ENCODE measurements around the gene ARPC2.
A peak's percentile ranks its signal among the peaks of the same experiment; 100 is the strongest.

The ARPC2 gene

GRCh38 chr2:218253232-218253625, 36.2 kb downstream of the ARPC2 start:
- DNase-seq (ENCODE audit: low read depth in 2 of 2), result no peak

DNA sequence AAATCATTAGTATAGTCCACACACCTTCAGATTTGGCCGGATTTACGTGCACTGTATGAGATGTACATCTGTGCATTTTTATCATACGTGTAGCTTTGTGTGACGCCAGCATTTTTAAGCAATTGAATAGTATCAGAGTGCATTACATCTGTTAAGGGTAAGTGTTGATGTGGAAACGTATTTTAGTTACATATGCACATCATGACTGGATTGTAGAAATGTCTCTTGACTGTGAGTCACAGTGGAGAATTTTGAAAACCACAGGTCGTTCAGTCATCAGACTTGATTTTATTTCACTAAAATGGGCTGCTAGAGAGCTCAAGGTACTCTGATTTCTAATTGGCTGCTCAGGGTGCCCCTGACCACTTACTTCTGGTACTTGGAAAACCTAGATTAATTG, 38.5 kb downstream of the ARPC2 start:
- DNase-seq (ENCODE audit: low read depth in 2 of 2), result no peak

- DNase-seq (ENCODE audit: low read depth in 2 of 2), result no peak
Observed at GRCh38 chr2:218256612-218257350, 39.8 kb downstream of the ARPC2 start.

DNA sequence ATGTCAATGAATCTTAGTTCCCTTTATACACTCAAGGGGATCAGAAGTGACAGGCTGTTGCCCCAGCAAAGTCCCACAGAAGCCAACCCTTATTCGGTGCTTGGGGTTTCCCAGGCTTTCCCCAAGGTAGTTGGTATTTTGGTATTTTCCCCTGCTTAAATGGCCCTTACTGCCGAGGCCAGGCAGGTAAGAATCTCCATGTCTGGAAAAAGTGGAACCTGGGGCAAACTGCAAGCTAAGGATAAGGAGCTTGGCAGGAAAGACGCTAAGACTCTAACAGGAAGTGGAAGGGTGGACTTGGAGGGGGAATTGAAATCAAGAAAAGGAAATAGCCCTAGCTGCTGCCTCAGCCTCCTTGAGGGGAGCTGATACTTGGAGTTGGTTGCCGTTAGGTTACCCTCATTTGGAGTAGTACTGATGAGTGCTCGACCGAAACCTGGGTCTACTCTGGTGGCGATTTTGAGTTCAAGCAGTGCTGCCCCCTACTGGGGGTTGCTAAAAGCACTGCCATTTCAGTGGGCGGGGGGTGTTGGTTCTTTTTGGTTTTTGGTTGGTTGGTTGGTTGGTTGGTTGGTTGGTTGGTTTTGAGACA, 40.5 kb downstream of the ARPC2 start:
- peak; percentile 54 to 58 for DNase-seq (ENCODE audit: low read depth in 2 of 2)

DNA sequence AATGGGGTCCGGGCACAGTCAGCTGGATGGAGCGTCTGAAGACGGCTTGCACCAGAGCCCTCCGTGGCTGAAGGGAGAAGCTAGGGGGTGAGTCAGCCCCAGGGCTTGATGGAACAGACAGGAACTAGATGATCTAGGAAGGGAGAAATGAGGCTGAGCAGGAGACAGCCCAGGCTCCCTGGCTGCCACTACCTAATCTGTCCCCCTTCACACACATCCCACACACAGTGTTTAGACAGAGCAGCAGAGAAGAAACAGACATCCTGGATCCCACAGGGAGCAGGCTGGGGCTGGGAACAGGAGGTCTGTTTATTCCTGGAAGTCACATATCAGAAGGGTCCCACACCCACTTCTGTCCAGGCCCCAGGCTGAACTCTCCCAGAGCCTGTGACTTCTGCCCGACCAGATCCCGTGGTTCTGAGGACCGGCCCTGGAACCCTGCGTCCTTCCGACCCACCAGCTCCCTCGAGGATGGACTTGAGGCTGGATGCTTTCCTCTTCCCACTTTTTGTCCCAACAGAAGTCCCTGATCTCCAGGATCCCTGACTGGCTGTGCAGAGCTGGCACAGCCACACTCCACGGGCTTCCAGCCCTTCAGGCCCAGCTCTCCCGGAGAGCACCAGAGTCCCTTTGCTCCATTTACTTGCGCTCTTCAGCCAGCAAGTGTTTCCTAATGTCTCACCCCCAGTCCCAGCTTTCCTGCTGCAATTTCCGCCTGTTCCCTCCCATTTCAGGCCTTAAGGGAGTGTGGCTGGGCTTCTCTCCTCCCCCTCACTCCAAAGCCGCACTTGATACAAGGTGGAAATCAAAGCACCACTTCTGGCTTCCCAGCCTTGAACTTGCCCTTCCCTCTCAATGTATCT, 42.3 kb downstream of the ARPC2 start:
- no peak for DNase-seq (ENCODE audit: low read depth in 2 of 2)

DNA sequence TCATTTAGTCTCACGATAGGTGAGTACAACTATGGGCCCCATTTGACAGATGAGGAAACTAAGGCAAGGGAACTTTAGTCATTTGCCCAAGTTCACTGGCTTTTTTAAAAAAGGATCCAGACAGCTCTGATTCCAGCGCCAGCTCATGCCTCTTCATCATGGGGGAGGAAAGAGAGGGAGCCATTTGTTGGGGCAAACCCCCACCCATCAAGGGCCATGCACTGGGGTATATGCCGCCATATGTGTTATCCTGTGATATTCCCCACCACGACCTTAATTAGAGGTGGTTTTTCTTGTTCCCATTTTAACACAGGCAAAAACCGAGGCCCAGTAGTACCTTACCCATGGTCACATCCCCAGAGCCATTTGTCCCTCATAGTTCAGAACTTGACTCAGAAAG, 43.2 kb downstream of the ARPC2 start:
- DNase-seq (ENCODE audit: low read depth in 2 of 2), result no peak

GRCh38 chr2:218260742-218261422, 43.9 kb downstream of the ARPC2 start, which contains the start of gene GPBAR1:
GPBAR1 (plus strand) TSS chr2:218261015; CDS start chr2:218262725, 1,710 bp downstream.
- no peak for DNase-seq (ENCODE audit: low read depth in 2 of 2)

DNA sequence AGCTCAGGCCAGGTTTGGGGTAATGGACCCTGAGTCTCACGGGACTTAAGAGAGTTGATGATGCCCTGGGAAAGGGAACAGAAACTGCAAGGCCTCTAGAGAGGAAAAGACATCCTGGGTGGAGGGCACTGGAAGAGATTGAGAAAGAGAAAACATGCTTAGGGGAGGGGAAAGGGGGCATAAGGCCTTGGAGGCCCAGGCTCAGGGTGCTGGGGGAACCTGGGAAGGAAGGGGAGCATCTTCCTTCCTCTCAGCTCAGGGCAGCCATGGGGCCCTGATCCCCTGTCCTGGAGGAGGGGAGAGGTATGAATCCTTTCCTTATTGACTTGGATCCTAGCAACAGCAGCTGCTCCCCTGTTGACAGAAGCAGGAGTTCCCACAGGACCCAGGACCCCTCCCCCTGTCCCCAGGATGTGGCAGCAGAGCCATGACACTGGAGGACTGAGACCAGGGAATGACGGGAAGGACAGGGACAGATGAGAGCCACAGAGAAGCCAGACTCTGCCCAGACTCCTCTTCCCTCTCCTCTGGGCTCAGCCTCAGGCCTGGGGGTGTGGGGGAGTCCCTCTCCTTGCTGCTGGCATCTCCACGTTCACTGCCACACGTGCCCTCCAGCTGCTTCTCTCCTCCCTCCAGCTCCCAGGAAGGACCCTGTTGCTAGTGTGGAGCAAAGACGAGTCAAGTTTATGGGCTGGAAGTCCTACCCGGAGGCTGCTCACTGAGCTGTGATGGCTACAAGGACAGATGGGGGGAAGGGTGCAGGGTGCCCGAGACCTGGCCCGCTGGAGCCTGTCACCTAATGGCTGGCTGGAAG, 44.6 kb downstream of the ARPC2 start:
- no peak for DNase-seq (ENCODE audit: low read depth in 2 of 2)

GRCh38 chr2:218262237-218262600, 45.2 kb downstream of the ARPC2 start:
- DNase-seq (ENCODE audit: low read depth in 2 of 2), result no peak

DNA sequence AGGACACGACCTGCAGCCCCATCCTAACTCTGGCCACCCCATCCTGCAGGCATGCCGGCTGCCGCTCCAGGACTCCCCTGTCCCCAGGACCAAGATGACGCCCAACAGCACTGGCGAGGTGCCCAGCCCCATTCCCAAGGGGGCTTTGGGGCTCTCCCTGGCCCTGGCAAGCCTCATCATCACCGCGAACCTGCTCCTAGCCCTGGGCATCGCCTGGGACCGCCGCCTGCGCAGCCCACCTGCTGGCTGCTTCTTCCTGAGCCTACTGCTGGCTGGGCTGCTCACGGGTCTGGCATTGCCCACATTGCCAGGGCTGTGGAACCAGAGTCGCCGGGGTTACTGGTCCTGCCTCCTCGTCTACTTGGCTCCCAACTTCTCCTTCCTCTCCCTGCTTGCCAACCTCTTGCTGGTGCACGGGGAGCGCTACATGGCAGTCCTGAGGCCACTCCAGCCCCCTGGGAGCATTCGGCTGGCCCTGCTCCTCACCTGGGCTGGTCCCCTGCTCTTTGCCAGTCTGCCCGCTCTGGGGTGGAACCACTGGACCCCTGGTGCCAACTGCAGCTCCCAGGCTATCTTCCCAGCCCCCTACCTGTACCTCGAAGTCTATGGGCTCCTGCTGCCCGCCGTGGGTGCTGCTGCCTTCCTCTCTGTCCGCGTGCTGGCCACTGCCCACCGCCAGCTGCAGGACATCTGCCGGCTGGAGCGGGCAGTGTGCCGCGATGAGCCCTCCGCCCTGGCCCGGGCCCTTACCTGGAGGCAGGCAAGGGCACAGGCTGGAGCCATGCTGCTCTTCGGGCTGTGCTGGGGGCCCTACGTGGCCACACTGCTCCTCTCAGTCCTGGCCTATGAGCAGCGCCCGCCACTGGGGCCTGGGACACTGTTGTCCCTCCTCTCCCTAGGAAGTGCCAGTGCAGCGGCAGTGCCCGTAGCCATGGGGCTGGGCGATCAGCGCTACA, 45.9 kb downstream of the ARPC2 start:
- no peak for DNase-seq (ENCODE audit: low read depth in 2 of 2)

GRCh38 chr2:218263817-218264641, 47.0 kb downstream of the ARPC2 start:
- DNase-seq (ENCODE audit: low read depth in 2 of 2), result no peak

DNA sequence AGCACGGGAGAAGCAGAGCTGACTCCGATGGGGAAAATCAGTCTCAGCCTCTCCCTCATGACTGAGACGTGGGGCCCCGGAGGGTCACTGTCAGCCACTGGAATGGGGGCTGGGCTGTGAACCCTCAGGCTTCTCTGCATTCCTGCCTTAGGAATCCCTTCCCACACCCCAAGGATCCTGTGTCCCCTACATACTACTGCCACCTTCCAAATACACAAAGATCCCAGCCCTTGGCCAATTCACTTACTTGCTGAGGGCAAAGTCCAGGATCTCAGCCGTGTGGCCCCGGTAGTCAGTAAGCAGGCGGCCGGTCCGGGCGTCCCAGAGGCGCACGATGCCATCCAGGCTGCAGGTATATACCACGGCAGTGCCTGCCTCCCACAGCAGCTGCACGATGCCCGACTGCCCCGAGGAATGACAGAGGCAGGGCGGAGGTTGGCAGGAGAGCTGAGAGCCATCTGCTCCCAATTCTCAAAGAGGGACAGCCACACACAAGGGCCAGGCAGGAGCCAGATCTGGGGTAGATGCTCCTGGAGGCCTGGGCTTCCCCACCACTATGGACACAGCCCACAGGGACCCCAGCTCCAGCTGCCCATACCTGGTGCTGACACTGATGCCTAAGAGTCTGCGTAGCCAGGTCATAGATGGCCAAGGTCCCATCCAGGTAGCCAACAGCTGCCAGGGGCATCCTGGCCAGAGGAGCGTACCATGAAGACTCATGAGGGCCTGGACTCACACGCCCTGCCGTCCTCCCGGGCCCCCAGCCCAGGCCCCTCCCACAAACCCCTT, 48.0 kb downstream of the ARPC2 start:
- no peak for DNase-seq (ENCODE audit: low read depth in 2 of 2)

GRCh38 chr2:218265626-218266025, 48.6 kb downstream of the ARPC2 start:
- DNase-seq (ENCODE audit: low read depth in 2 of 2), result no peak

DNA sequence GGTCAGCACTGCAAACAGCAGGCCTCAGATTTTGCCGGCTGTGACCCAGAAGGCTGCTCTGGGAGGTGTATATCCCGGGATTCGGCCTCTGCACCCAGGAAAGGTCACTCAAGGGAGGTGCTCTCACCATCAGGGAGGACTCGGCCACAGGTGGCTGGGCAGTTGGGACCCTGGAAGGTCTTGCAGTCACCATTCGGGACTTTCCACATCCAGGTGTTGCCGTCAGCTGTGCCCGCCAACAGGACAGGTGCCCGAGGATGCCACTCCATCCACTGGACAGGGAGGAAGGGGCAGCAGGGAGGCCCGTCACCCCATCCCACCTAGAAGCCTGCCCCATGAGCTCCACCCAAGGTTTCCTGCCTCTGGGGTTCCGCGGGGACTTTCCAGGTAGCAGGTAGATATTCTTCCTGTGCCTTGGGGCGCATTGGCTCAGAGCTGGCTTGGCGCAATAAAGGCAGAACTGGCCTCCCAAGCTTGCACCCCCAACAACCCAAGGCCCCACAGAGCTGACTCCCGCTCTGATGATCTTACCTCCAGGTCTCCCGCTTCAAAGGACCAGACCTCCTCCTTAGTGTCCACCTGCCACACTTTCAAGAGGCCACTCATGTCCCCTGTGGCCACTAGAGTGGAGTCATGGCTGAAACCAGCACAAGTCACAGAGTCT, 49.5 kb downstream of the ARPC2 start:
- no peak for DNase-seq (ENCODE audit: low read depth in 2 of 2)

- no peak for DNase-seq (ENCODE audit: low read depth in 2 of 2)
Observed at GRCh38 chr2:218267259-218267658, 50.3 kb downstream of the ARPC2 start.

GRCh38 chr2:218269900-218270720, 53.1 kb downstream of the ARPC2 start, which contains the start of the genes AAMP and PNKD:
AAMP (minus strand) TSS chr2:218270137; CDS start chr2:218270086, 51 bp downstream.
PNKD (plus strand) TSS chr2:218270519; CDS start chr2:218270536, 17 bp downstream.
- peak; percentile 99 to 100 for DNase-seq (ENCODE audit: low read depth in 2 of 2)

Measured in stimulated activated CD8-positive, alpha-beta memory T cell treated with anti-CD3 and anti-CD28 coated beads, Interleukin-2, amount 100 ng/mL, for 48 hours (primary cell).